Colonic mucosa (tissue), 4 donors: ENCODE results near the gene EMSY. TPM values are rescaled to one million over a fixed set of nuclear protein-coding genes. Genes with fewer than 3 reads are reported as not detected.
"Not testable (repeated sequence)": the region's sequence is repeated elsewhere in the genome, so short reads cannot be mapped to it uniquely, and the experiment has no call there.

ENCODE experiments used
- DNase-seq: peaks from one replicate; pipeline ENCODE4 v3.0.0-alpha.2; 2020
- H3K27ac ChIP-seq: fragments of 200-600 bp; one replicate; pipeline ENCODE4 v1.8.0; 2021
- H3K27me3 ChIP-seq: fragments of 200-600 bp; one replicate; pipeline ENCODE4 v1.8.0; 2021
- H3K36me3 ChIP-seq: fragments of 200-600 bp; one replicate; pipeline ENCODE4 v1.8.0; 2021
- H3K4me1 ChIP-seq: fragments of 200-600 bp; one replicate; pipeline ENCODE4 v1.8.0; 2021; ENCODE audit warnings: mild to moderate bottlenecking
- H3K4me3 ChIP-seq: fragments of 200-600 bp; one replicate; pipeline ENCODE4 v1.8.0; 2021
- H3K9ac ChIP-seq, 2 donors: one replicate each; pipeline ENCODE4 v1.7.0; 2013; ENCODE audit warnings: control low read depth in 2 of 2, low read depth in 2 of 2, low read length in 2 of 2
- H3K9me3 ChIP-seq: fragments of 200-600 bp; one replicate; pipeline ENCODE4 v1.8.0; 2021
- CTCF ChIP-seq: fragments of 200-600 bp; IDR thresholded peaks from one replicate; pipeline ENCODE4 v1.8.0; 2022; ENCODE audit warnings: antibody characterized with exemption, mild to moderate bottlenecking
- intact Hi-C: fragments of 100-400 bp; cut with DNase I; formaldehyde crosslinking; loops from one replicate; pipeline ENCODE4 v1.14.1; 2022
- total RNA-seq, 2 donors: library from RNA; stranded (reverse); fragmentation: NEBNext Ultra II Directional in 1 of 2; extraction: Animal tissue kit (Norgen Biotek cat#: 25700) in 1 of 2; gene quantifications; one replicate each; pipeline ENCODE4 v1.2.1, GENCODE V29; 2021
- donor health status: healthy.
- donor health status: DM: no; HTN: no; CAD: no.
- donor health status: DM: no; HTN: no; CAD: no.

Gene EMSY
- total RNA-seq, 2 donors from 2014 or later: 21.2 to 22.8 TPM

- H3K27ac ChIP-seq: no peak overlapping the region
- H3K9me3 ChIP-seq: no peaks in the 10 kb centered on the region
- intact Hi-C loops: no loop called here
- no peaks in the 10 kb centered on the region for H3K4me1 ChIP-seq
- H3K9ac ChIP-seq: no peak overlapping the region
- no peak overlapping the region for H3K4me3 ChIP-seq
- no peak for TF ChIP-seq CTCF
- DNase-seq: no peak
- H3K27me3 ChIP-seq: no peaks in the 10 kb centered on the region
- no peaks in the 10 kb centered on the region for H3K36me3 ChIP-seq
Measured at GRCh38 chr11:76568139-76568538, 123.3 kb downstream of the EMSY start.

- no peak overlapping the region for H3K27ac ChIP-seq
- no peak overlapping the region for H3K4me3 ChIP-seq
- H3K9me3 ChIP-seq: no peaks in the 10 kb centered on the region
- H3K27me3 ChIP-seq: no peaks in the 10 kb centered on the region
- intact Hi-C loops: no loop called here
- no peak overlapping the region for H3K9ac ChIP-seq
- no peaks in the 10 kb centered on the region for H3K36me3 ChIP-seq
- H3K4me1 ChIP-seq: no peaks in the 10 kb centered on the region
- TF ChIP-seq CTCF: no peak
- no peak for DNase-seq
Measured at GRCh38 chr11:76568621-76569020, 123.8 kb downstream of the EMSY start.

- H3K27ac ChIP-seq, intact Hi-C loops, H3K36me3 ChIP-seq, H3K27me3 ChIP-seq, H3K4me3 ChIP-seq, H3K9me3 ChIP-seq, DNase-seq, H3K9ac ChIP-seq, H3K4me1 ChIP-seq: not testable (repeated sequence)
Measured at GRCh38 chr11:76572181-76572875, 127.5 kb downstream of the EMSY start.

GRCh38 chr11:76574406-76574805 is 129.6 kb downstream of the EMSY start:
- intact Hi-C loops: no loop called here

GRCh38 chr11:76574879-76575278 is 130.1 kb downstream of the EMSY start:
- Histone ChIP-seq H3K4me3 (no peak overlapping the region), H3K9me3 (no peaks in the 10 kb centered on the region), H3K36me3 (no peaks in the 10 kb centered on the region), H3K4me1 (no peaks in the 10 kb centered on the region), H3K27me3 (no peaks in the 10 kb centered on the region), H3K9ac (no peak overlapping the region), H3K27ac (no peak overlapping the region)
- intact Hi-C loops: no loop called here
- no peak for DNase-seq
- no peak for TF ChIP-seq CTCF

More at GRCh38 chr11:76574406-76574805, 129.6 kb downstream of the EMSY start:
- Histone ChIP-seq H3K27ac (no peak overlapping the region), H3K4me3 (no peak overlapping the region), H3K9me3 (no peaks in the 10 kb centered on the region), H3K36me3 (no peaks in the 10 kb centered on the region), H3K9ac (no peak overlapping the region), H3K27me3 (no peaks in the 10 kb centered on the region), H3K4me1 (no peaks in the 10 kb centered on the region)
- TF ChIP-seq CTCF: no peak
- no peak for DNase-seq

GRCh38 chr11:76577226-76577920 is 132.6 kb downstream of the EMSY start:
- Histone ChIP-seq H3K4me3 (no peak overlapping the region), H3K9ac (no peak overlapping the region), H3K27me3 (no peaks in the 10 kb centered on the region), H3K9me3 (no peaks in the 10 kb centered on the region), H3K36me3 (no peaks in the 10 kb centered on the region), H3K4me1 (no peaks in the 10 kb centered on the region), H3K27ac (no peak overlapping the region)
- DNase-seq: peak; percentile 56
- no peak for TF ChIP-seq CTCF
- intact Hi-C loops: no loop called here
